A549 (cell line): ENCODE measurements around the gene GNG2.

ENCODE experiments used
- CEBPB ChIP-seq, 2 experiments: fragments of >200 bp in 1 of 2; sonication (Bioruptor Twin) in 1 of 2; formaldehyde crosslinking in 1 of 2; IDR thresholded peaks; 2 replicates each; pipeline ENCODE4 v1.6.1; 2012 to 2016
- EHMT2 ChIP-seq: fragments of 200-600 bp; sonication (generic); IDR thresholded peaks from 2 replicates; pipeline ENCODE4 v1.6.1; 2016; ENCODE audit warnings: antibody characterized with exemption, low read depth, mild to moderate bottlenecking, moderate library complexity
- FOSL2 ChIP-seq, 2 experiments: fragments of 450-650 bp in 1 of 2; fragments of >200 bp in 1 of 2; sonication (Bioruptor Twin) in 1 of 2; formaldehyde crosslinking; IDR thresholded peaks; 2 replicates each; pipeline versions ENCODE4 v1.5.0 to v1.6.1; 2016 to 2020; ENCODE audit warnings: mild to moderate bottlenecking in 1 of 2, moderate library complexity in 1 of 2
- JUN ChIP-seq, 2 experiments: fragments of >200 bp; sonication (Bioruptor Twin); formaldehyde crosslinking; IDR thresholded peaks; 2 replicates in 1 of 2; 3 replicates in 1 of 2; pipeline ENCODE4 v1.6.1; 2016 to 2017
- NPAS2 ChIP-seq: fragments of 250-450 bp; sonication (Bioruptor Pico); IDR thresholded peaks from 2 replicates; pipeline ENCODE4 v1.8.0; 2022; ENCODE audit warnings: mild to moderate bottlenecking, moderate library complexity, borderline replicate concordance
- POLR2A ChIP-seq: IDR thresholded peaks from 2 replicates; pipeline ENCODE4 v1.6.1; 2012; ENCODE audit warnings: mild to moderate bottlenecking, low read length
- POLR2AphosphoS2 ChIP-seq: conservative IDR thresholded peaks from 2 replicates; pipeline ENCODE4 v1.6.1; 2012; ENCODE audit warnings: low read length, improper control_type of control experiment, inconsistent platforms
- RAD21 ChIP-seq, 2 experiments: fragments of >200 bp in 1 of 2; sonication (Bioruptor Twin) in 1 of 2; formaldehyde crosslinking in 1 of 2; IDR thresholded peaks in 1 of 2; conservative IDR thresholded peaks in 1 of 2; 2 replicates in 1 of 2; 3 replicates in 1 of 2; pipeline ENCODE4 v1.6.1; 2012 to 2018; ENCODE audit warnings: inconsistent platforms in 1 of 2
- TF ChIP-seq, protein P1 (sequence below): fragments of >200 bp; sonication (Bioruptor Twin); formaldehyde crosslinking; IDR thresholded peaks from 3 replicates; pipeline ENCODE4 v1.5.1; 2016
- TF ChIP-seq, protein P2 (sequence below): fragments of 450-650 bp; IDR thresholded peaks from 2 replicates; pipeline ENCODE4 v1.6.1; 2014; ENCODE audit warnings: antibody characterized with exemption
- TF ChIP-seq, protein P3 (sequence below): fragments of 200-600 bp; sonication (generic); IDR thresholded peaks from 2 replicates; pipeline ENCODE4 v1.6.1; 2016; ENCODE audit warnings: antibody characterized with exemption, mild to moderate bottlenecking, moderate library complexity
- TF ChIP-seq, protein P4 (sequence below): IDR thresholded peaks from 2 replicates; pipeline ENCODE4 v1.6.1; 2012
- TF ChIP-seq, protein P5 (sequence below): fragments of 150-350 bp; IDR thresholded peaks from 2 replicates; pipeline ENCODE4 v1.6.1; 2014; ENCODE audit warnings: low read depth, mild to moderate bottlenecking, low read length

DNA sequence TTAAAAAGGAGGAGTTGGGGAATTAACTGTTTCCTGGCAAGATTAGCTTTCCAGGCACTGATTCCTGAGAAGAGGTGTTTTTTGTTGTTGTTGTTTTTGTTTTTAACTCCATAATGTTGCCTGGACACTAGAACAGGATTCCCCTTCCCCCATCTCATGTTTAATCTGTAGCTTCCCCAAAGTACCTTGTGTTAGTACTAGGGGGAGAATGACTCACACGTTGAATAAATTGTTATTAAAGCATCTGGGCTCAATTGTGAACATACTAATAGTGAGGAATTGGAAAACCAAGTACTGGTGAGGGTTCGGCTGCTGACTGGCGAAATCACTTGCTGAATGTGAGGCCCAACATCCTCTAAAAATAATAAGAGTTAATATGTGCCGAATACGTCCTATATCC is 1.3 kb upstream of the GNG2 start:
- TF ChIP-seq, protein P1, sequence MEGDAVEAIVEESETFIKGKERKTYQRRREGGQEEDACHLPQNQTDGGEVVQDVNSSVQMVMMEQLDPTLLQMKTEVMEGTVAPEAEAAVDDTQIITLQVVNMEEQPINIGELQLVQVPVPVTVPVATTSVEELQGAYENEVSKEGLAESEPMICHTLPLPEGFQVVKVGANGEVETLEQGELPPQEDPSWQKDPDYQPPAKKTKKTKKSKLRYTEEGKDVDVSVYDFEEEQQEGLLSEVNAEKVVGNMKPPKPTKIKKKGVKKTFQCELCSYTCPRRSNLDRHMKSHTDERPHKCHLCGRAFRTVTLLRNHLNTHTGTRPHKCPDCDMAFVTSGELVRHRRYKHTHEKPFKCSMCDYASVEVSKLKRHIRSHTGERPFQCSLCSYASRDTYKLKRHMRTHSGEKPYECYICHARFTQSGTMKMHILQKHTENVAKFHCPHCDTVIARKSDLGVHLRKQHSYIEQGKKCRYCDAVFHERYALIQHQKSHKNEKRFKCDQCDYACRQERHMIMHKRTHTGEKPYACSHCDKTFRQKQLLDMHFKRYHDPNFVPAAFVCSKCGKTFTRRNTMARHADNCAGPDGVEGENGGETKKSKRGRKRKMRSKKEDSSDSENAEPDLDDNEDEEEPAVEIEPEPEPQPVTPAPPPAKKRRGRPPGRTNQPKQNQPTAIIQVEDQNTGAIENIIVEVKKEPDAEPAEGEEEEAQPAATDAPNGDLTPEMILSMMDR = no peak
- no peak for TF ChIP-seq POLR2A
- no peak for TF ChIP-seq POLR2AphosphoS2
- no peak for TF ChIP-seq JUN (IDR thresholded peaks at IDR 0.05)
- TF ChIP-seq, protein P2, sequence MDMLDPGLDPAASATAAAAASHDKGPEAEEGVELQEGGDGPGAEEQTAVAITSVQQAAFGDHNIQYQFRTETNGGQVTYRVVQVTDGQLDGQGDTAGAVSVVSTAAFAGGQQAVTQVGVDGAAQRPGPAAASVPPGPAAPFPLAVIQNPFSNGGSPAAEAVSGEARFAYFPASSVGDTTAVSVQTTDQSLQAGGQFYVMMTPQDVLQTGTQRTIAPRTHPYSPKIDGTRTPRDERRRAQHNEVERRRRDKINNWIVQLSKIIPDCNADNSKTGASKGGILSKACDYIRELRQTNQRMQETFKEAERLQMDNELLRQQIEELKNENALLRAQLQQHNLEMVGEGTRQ = no peak
- TF ChIP-seq, protein P3, sequence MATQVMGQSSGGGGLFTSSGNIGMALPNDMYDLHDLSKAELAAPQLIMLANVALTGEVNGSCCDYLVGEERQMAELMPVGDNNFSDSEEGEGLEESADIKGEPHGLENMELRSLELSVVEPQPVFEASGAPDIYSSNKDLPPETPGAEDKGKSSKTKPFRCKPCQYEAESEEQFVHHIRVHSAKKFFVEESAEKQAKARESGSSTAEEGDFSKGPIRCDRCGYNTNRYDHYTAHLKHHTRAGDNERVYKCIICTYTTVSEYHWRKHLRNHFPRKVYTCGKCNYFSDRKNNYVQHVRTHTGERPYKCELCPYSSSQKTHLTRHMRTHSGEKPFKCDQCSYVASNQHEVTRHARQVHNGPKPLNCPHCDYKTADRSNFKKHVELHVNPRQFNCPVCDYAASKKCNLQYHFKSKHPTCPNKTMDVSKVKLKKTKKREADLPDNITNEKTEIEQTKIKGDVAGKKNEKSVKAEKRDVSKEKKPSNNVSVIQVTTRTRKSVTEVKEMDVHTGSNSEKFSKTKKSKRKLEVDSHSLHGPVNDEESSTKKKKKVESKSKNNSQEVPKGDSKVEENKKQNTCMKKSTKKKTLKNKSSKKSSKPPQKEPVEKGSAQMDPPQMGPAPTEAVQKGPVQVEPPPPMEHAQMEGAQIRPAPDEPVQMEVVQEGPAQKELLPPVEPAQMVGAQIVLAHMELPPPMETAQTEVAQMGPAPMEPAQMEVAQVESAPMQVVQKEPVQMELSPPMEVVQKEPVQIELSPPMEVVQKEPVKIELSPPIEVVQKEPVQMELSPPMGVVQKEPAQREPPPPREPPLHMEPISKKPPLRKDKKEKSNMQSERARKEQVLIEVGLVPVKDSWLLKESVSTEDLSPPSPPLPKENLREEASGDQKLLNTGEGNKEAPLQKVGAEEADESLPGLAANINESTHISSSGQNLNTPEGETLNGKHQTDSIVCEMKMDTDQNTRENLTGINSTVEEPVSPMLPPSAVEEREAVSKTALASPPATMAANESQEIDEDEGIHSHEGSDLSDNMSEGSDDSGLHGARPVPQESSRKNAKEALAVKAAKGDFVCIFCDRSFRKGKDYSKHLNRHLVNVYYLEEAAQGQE = no peak
- TF ChIP-seq, protein P4, sequence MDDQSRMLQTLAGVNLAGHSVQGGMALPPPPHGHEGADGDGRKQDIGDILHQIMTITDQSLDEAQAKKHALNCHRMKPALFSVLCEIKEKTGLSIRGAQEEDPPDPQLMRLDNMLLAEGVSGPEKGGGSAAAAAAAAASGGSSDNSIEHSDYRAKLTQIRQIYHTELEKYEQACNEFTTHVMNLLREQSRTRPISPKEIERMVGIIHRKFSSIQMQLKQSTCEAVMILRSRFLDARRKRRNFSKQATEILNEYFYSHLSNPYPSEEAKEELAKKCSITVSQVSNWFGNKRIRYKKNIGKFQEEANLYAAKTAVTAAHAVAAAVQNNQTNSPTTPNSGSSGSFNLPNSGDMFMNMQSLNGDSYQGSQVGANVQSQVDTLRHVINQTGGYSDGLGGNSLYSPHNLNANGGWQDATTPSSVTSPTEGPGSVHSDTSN = no peak
- TF ChIP-seq CEBPB (IDR thresholded peaks at IDR 0.05) = no peak
- TF ChIP-seq FOSL2 (IDR thresholded peaks at IDR 0.05) = no peak
- TF ChIP-seq FOSL2 (CRISPR knock-in tag; IDR thresholded peaks at IDR 0.05) = no peak
- no peak for TF ChIP-seq RAD21 (conservative IDR thresholded peaks at IDR 0.05 in 1 of 2, IDR thresholded peaks at IDR 0.05 in 1 of 2)
- no peak for TF ChIP-seq NPAS2 (CRISPR knock-in tag)
- no peak for TF ChIP-seq EHMT2
- TF ChIP-seq, protein P5, sequence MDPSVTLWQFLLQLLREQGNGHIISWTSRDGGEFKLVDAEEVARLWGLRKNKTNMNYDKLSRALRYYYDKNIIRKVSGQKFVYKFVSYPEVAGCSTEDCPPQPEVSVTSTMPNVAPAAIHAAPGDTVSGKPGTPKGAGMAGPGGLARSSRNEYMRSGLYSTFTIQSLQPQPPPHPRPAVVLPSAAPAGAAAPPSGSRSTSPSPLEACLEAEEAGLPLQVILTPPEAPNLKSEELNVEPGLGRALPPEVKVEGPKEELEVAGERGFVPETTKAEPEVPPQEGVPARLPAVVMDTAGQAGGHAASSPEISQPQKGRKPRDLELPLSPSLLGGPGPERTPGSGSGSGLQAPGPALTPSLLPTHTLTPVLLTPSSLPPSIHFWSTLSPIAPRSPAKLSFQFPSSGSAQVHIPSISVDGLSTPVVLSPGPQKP = no peak
